ENCODE results near the gene UBXN10. TPM values are rescaled to one million over a fixed set of nuclear protein-coding genes. Genes with fewer than 3 reads are reported as not detected.

Gene UBXN10
- total RNA-seq, 2 experiments from 2014 or later = 0.22 to 0.44 TPM

GRCh38 chr1:20242890-20243479, 57.1 kb downstream of the UBXN10 start:
- ATAC-seq (ENCODE audit: poor library complexity) (no peak), DNase-seq (peak in 1 of 14 experiments; percentile 13)
- intact Hi-C loops (cut with DNase I, micrococcal nuclease) = no loop called here
- ChIA-PET CTCF (no interaction called here), POLR2A (interaction anchor here (0.6 kb wide), 1 partner anchor 1654 kb away, joined by 3 read pairs; no protein-coding TSS in a partner anchor)
- no peaks in the 10 kb centered on the region for H3K4me1 ChIP-seq (ENCODE audit: insufficient read depth, low read length)
- no peak overlapping the region for H3K4me3 ChIP-seq (ENCODE audit: low read length)
- H3K27ac ChIP-seq (ENCODE audit: low read depth in 1 of 2, low read length in 2 of 2) = no peak overlapping the region
- Mint-ChIP-seq H3K9me3 (no peaks in the 10 kb centered on the region), H3K4me1 (ENCODE audit: low read depth) (peaks cover 6% of the 10 kb centered on the region), H3K27me3 (peaks cover 34% of the 10 kb centered on the region), H3K27ac (no peak overlapping the region), H3K4me3 (no peak overlapping the region), H3K36me3 (ENCODE audit: low read depth) (no peaks in the 10 kb centered on the region)
- no peaks in the 10 kb centered on the region for H3K36me3 ChIP-seq (ENCODE audit: insufficient read depth, low read length)
- TF ChIP-seq CTCF (IDR thresholded peaks at IDR 0.05) = no peak
- H3K27me3 ChIP-seq (ENCODE audit: control insufficient read depth in 1 of 2, insufficient read depth in 2 of 2, low read length in 2 of 2) = peaks cover 8 to 9% of the 10 kb centered on the region in 2 experiments
- no peaks in the 10 kb centered on the region for H3K9me3 ChIP-seq (ENCODE audit: control insufficient read depth in 1 of 2, insufficient read depth in 1 of 2, low read length in 2 of 2)

Other genes with a start within 250 kb of the UBXN10 start
- not detected for gene PLA2G2A, start 206.5 kb upstream of the UBXN10 start, total RNA-seq
- not detected for gene PLA2G5, start 115.9 kb upstream of the UBXN10 start, total RNA-seq
- not detected for gene PLA2G2D, start 66.6 kb upstream of the UBXN10 start, total RNA-seq
- not detected for gene PLA2G2F, start 46.8 kb upstream of the UBXN10 start, total RNA-seq
- gene PLA2G2C, start 422 bp downstream of the UBXN10 start, total RNA-seq = not detected
- under 1 TPM; 0.08 TPM for gene VWA5B1, start 104.8 kb downstream of the UBXN10 start, total RNA-seq

Measured in CD4-positive, alpha-beta T cell (primary cell).